GM19372 (cell line): Measurements from ENCODE around the gene CUBN.

Source experiments
- ATAC-seq: cut with Tn5 transposase; IDR thresholded peaks from one replicate; pipeline ENCODE4 v1.9.1; 2021; ENCODE audit warnings: mild to moderate bottlenecking, low read depth, moderate library complexity; ENCODE audit not compliant: unreplicated experiment

The CUBN gene

DNA sequence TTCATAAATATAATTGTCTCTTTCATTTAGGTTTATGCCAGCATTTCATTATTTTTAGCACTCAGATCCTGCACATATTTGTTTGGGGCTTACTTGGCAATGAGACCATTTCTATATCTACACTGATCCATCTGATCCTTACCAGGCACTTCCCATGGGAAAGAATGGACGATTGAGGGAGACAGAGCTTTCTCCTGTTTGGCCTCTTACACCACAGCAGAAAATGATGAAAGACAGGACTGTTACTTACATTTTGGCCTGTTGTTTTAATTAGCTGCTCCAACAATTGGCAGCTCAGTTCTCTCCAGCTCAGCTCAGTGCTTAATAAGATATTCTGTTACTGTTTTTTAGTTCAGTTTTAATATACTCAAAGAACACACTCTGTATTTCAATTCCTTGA lies 234.8 kb downstream of the CUBN start:
- no peak for ATAC-seq

DNA sequence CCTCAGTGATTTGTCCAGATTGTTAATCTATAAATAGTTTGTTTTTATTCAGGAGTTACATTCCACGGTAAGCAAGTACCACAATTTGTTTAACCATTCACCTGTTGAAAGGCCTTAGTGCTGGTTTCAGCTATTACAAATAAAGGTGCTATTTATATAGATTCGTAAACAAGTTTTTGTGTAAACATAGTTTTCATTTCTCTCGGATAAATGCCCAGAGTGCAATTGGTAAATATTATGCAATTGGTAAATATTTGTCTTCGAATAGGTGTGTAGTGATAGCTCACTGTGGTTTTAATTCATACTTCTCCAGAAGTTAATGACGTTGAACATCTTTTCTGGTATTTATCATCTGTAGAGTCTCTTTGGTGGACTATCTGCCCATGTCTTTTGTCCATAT lies 235.9 kb downstream of the CUBN start:
- no peak for ATAC-seq

DNA sequence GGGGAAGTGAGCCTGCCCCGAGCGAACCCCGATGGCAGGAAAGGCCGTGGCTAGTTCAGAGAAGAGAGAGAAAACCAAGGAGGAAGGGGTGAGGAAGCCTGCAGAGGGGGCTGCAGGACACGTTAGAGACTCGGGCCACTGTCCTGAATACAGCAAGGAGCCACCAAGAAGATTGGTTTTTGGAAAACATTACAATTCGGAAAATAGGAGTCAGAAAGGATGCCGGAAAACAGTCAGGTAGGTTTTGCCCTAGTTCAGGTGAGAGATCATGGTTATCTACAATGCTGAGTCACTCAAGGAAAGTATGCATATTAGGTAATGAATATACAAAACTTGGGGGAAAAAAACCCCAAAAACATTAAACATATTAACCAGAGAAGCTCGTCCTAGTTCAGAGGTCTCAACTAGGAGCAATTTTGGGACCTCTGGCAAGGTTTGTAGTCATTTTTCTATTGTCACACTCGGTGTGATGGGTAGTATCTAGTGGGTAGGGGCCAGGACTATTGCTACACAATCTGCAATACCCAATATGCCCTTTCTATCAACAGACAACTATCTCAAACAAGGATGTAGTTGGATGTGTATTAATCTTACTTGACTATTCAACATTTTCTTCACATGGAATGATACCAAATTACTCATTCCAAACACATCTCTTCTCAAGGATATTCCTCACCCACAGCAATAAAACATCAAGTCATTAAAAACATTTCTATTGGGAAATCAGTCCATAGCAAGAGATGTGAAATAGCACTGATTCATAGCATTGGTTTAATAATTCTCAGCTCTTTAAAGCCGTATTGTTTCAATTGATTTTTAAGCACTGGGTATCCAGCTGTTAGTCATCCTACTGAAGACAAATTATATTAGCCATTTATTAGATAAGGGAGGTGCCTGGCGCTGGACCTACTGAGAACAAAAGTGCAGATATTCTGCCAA lies 238.0 kb downstream of the CUBN start:
- ATAC-seq, result peak; percentile 60

DNA sequence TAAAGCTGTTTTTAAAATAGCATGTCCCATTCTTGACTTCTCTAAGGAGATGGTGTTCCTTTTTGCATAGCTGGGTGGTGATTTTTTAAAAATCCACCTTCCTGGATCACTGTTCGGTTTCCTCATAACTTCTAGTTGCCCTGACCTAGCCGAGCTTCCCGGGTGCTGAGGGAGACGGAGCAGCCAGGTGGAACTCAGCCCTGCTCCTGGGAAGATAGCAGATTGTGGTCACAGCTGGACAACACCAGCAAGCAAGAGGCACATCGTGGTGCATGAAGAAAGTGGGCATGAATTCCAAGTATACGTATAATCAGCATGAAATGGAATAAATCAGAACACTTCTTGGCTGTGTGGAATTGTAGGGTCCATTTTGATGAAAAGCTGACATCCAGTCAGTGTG lies 238.9 kb downstream of the CUBN start:
- ATAC-seq, result no peak

DNA sequence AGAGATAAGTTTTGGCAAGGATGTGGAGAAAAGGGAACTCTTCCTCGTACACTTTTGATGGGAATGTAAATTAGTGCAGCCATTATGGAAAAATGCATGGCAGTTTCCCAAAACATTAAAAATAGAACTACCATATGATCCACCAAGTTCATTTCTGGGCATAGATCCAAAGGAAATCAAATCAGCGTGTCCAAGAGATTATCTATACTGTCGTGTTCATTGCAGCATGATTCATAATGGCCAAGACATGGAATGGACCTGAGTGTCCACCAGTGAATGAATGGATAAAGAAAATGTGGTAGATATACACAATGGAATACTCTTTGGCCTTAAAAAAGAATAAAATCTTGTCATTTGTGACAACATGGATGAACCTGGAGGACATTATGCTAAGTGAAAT lies 242.0 kb downstream of the CUBN start:
- no peak for ATAC-seq

DNA sequence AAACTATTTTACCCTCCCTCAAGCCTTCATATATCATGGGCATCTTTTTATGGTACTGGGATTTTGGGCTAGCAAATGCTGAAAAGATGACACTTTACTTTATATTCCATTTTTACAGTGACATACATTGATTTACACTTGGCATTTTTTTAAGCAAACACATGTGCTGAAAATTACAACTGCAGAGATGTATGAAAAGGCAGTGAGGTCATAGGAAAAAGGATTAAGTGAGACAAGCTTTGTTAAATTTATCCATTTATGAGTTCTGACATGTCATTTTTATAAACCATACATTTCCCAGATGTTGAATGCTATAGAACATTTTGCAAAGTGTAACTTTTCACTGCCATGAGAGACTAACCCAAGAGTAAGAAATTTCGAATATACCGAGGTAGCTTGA lies 243.6 kb downstream of the CUBN start:
- ATAC-seq, result no peak

DNA sequence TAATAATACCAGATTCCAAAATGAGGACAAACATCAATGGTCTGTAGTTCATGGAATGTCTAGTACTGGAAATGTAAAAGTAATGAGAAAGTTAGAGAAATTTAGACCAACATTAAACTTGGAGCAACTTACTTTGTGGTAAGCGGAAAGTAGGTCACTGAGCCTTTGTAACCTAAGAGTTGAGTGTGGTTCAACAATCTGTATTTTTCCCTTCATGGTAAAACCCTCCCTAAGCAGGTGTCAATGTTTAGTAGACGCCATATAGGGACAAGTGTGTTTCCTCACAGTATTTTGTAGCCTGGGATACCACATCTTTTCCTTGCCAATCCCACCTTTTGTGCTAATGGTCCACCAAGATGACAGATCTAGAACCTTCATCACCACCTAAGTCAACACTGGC lies 245.1 kb downstream of the CUBN start:
- ATAC-seq, result no peak

GRCh38 chr10:16883084-16883483 lies 246.5 kb downstream of the CUBN start:
- ATAC-seq, result no peak

DNA sequence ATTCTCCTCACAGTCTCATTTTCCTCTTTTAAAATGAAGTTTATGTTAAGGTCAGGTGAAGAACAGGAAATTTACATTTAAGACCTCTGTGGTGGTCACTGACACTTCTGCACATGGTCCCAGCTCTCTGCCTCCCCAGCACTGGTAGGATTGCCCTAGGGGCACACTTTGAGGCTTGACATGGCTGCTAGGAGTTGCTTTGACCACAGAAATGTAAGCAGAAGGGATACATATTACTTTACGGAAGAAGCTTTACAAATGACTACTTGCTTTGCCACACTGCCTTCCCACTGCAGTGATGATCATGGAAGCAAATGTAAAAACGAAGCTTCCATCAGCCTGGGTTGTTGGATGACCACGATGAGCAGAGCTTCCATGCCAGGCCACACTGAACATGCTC lies 259.3 kb downstream of the CUBN start:
- no peak for ATAC-seq

DNA sequence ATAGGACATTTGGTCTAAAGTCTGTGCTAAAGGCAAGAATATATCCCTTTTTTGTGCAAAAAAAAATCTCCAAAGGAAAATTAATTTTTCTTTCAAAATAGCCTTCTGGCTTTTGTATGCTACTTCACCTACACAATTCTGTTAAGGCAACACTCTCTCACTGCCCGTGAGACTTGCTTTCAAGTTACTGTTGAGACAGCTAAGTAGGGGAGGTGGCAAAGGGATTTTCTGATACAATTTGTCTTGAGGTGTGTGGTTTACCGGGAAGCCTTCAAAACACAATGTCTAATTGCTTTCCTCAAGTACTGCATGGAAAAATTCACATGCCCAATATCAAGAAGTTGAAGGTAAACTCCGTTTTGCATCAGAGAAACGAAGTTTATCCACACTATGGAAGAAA lies 261.6 kb downstream of the CUBN start:
- no peak for ATAC-seq

GRCh38 chr10:16867556-16867955 lies 262.1 kb downstream of the CUBN start:
- no peak for ATAC-seq

GRCh38 chr10:16866541-16867275 lies 262.9 kb downstream of the CUBN start:
- no peak for ATAC-seq

GRCh38 chr10:16865766-16866165 lies 263.8 kb downstream of the CUBN start:
- ATAC-seq, result no peak

- no peak for ATAC-seq
Observed at GRCh38 chr10:16863766-16864165, 265.8 kb downstream of the CUBN start.

- ATAC-seq, result no peak
Observed at GRCh38 chr10:16857419-16857818, 272.2 kb downstream of the CUBN start.

DNA sequence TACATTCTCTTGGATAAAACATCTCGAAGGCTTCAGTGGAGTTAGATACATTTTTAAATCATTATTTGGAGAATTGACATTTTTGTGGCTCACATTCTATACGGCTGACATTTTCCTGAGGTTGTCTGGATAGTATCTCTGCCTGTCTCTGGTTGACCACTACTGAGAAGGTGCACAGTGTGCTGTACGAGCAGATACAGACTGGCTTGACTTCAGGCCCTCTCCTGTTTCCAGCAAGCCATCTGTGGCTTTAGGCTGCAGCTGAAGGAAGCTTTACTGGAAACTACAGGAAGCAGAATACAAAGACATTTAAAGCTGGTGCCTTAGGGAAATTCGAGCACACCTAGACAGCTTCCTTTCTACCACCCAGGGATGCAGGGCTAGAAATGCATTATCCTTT lies 273.0 kb downstream of the CUBN start:
- no peak for ATAC-seq

DNA sequence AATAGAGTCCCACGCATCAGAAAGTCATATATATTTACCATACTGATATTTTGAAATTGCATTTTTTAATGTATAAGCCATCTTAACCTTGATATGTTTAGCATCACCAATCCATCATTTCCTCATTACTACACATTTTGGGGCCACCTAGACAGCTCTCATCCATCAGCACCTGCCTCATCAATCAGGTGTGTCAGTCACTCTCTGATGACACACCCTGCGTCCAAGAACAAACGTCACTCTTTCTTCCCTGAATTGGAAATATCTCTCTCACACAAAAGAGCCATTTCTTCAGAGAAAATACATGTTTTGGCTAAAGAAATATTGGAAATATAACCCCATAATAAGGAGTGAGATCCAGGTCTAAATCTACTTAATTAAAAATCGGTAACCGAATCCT lies 273.5 kb downstream of the CUBN start:
- no peak for ATAC-seq

DNA sequence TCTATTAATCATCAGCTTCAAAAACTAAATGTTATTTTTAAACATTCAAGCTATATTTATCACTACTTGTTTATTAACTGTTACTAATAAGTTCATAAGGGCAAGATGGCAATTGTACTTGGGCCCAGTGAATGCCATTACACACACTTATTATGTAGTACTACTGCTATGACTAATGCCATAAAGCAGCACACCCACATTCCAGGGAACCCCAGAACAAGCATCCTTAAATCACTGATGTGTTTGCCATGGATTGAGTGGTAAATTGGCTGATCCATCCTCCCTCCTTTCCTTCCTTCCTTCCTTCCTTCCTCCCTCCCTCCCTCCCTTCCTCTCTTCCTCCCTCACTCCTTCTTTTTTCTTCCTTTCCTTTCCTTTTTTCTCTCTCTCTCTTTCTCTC lies 275.0 kb downstream of the CUBN start:
- ATAC-seq, result no peak

GRCh38 chr10:16853809-16854208 lies 275.8 kb downstream of the CUBN start:
- ATAC-seq, result no peak

DNA sequence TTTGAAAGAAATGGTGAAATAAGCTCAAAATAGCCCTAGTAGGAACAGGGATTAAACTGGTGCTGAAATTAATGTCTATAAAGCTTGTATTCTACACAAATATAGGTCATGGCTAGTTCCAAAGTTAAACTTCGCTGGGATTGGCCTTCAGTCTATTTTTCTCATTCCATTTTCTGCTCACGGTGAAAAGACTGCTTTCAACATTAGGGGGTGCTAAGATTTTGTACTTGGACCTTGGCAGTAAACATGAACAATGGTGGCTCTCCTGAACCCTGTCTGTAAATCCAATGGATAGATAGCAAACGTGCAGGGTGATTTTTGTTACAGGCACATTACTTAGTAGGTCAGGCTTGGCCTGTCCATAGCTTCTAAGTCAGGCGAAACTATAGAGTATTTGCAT lies 276.4 kb downstream of the CUBN start:
- ATAC-seq, result no peak

DNA sequence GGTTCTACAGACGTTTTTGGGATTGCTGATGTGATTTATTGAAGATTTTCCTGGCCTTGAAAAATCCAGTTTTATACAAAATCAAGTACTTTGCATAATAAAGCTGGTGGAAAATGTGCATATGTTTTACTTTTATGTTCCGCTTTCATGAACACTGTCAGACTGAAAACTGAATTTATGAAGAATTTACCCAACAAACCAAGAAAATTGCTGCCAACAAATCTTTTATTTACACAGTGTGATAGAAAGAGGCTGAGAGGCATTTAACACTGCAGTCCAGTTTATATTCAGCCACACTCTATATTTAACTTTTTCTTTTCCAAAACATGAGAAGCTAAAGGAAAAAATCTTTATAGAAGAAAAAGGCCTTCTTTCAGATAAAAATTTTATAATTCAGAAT lies 277.0 kb downstream of the CUBN start:
- no peak for ATAC-seq
